WERI-Rb-1 (cell line): ENCODE results near the gene OOSP3.

ENCODE experiments used
- DNase-seq: peaks from one replicate; pipeline ENCODE4 v3.0.0-alpha.2; 2020
- H3K27ac ChIP-seq: fragments of 250-450 bp; sonication (Bioruptor Pico); 2 replicates; pipeline ENCODE4 v1.5.1; 2020; ENCODE audit warnings: mild to moderate bottlenecking, moderate library complexity
- H3K27me3 ChIP-seq: fragments of 250-450 bp; sonication (Bioruptor Pico); 2 replicates; pipeline ENCODE4 v1.5.1; 2021; ENCODE audit warnings: mild to moderate bottlenecking, low read depth, moderate library complexity; ENCODE audit not compliant: insufficient read depth, severe bottlenecking
- H3K36me3 ChIP-seq: fragments of 250-450 bp; sonication (Bioruptor Pico); 2 replicates; pipeline ENCODE4 v1.5.1; 2020; ENCODE audit warnings: mild to moderate bottlenecking, moderate library complexity
- H3K4me3 ChIP-seq: 2 replicates; pipeline ENCODE4 v1.5.1; 2011; ENCODE audit warnings: low read depth, mild to moderate bottlenecking, control low read depth, low read length
- H3K9me3 ChIP-seq: fragments of 250-450 bp; sonication (Bioruptor Pico); 2 replicates; pipeline ENCODE4 v1.5.1; 2021; ENCODE audit warnings: mild to moderate bottlenecking, moderate library complexity; ENCODE audit not compliant: severe bottlenecking
- CTCF ChIP-seq: IDR thresholded peaks from 2 replicates; pipeline ENCODE4 v1.5.1; 2011; ENCODE audit warnings: low read depth, mild to moderate bottlenecking, control low read depth, inconsistent platforms, low read length

Gene OOSP3

DNA sequence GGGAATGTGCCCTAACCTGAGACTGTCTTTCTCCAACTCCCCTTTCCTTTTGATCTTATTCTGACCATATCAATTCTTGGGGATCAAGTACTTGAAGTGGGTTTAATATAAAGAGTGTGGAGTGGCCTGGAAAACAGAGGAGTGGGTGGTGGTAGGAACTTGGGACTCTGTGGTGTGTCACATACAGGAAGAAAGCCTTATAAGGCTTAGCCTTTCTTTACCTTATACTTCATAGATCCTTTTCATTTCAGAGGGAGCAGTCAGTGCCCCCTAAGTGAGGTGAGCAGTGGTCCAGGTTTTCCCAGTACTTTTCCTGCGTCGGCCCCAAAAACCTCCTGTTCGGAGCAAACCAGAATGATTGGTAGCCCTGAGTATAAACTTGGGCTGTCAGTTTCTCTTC lies 60.1 kb downstream of the OOSP3 start:
- Histone ChIP-seq H3K27ac (no peak overlapping the region), H3K4me3 (no peak overlapping the region), H3K27me3 (no peaks in the 10 kb centered on the region), H3K36me3 (no peaks in the 10 kb centered on the region), H3K9me3 (no peaks in the 10 kb centered on the region)
- no peak for DNase-seq
- TF ChIP-seq CTCF, result no peak

- no peak for TF ChIP-seq CTCF
- Histone ChIP-seq H3K27me3 (no peaks in the 10 kb centered on the region), H3K36me3 (no peaks in the 10 kb centered on the region), H3K4me3 (no peak overlapping the region), H3K9me3 (no peaks in the 10 kb centered on the region), H3K27ac (no peak overlapping the region)
- DNase-seq, result no peak
Measured at GRCh38 chr11:59939482-59939881, 60.9 kb downstream of the OOSP3 start.

- no peak for DNase-seq
- Histone ChIP-seq H3K4me3 (no peak overlapping the region), H3K9me3 (no peaks in the 10 kb centered on the region), H3K27ac (no peak overlapping the region), H3K27me3 (no peaks in the 10 kb centered on the region), H3K36me3 (no peaks in the 10 kb centered on the region)
- TF ChIP-seq CTCF, result no peak
Measured at GRCh38 chr11:59941091-59941490, 62.5 kb downstream of the OOSP3 start.

DNA sequence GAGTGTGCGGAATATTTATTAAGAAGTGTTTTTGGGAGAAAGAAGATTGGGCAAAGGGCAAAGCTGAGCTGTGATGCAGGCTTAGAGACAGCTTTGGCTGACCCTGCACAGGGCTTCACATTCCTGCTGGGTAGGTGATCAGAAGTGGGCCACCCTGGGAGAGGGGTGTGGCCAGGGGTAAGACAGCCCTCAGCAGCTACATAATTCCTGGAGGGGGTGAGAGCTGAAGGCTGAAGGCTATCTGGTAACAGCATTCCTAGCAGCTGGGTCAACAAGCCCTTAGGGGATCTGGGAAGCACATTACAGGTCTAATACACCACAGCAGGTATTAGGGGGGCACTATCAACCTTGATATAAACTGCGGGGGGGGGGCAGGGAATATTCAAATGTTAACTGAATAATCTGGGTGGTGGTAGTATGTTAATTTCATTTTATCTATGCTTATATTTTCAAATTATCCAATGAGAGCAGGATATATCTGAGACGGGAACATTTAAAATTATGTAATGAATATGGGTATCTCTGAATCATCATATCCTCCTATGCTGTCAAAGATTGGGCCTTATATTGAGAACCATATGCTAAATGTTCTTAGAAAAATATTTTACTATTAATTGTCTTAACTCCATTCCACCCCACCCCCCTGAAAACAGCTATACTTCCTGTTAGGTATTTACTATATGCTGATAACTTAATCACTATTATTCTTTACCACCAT lies 65.6 kb downstream of the OOSP3 start:
- no peaks in the 10 kb centered on the region for H3K36me3 ChIP-seq
- no peak for DNase-seq
- H3K4me3 ChIP-seq, result no peak overlapping the region
- no peaks in the 10 kb centered on the region for H3K27me3 ChIP-seq
- no peaks in the 10 kb centered on the region for H3K9me3 ChIP-seq
- no peak for TF ChIP-seq CTCF
- H3K27ac ChIP-seq, result no peak overlapping the region

GRCh38 chr11:59944720-59945119 lies 66.1 kb downstream of the OOSP3 start:
- TF ChIP-seq CTCF, result no peak
- H3K9me3 ChIP-seq, result no peaks in the 10 kb centered on the region
- H3K27me3 ChIP-seq, result no peaks in the 10 kb centered on the region

More at GRCh38 chr11:59944720-59945119, 66.1 kb downstream of the OOSP3 start:
- no peaks in the 10 kb centered on the region for H3K36me3 ChIP-seq
- no peak overlapping the region for H3K4me3 ChIP-seq
- H3K27ac ChIP-seq, result no peak overlapping the region
- DNase-seq, result no peak
